Measurements from ENCODE around the gene HIVEP2.

HIVEP2 gene

GRCh38 chr6:142916881-142917280 is 28.1 kb downstream of the HIVEP2 start:
- H3K36me3 ChIP-seq (ENCODE audit: control insufficient read depth, insufficient read depth, low read length) = peaks cover 8% of the 10 kb centered on the region; the same call in 1 of the 2 replicates
- H3K4me3 ChIP-seq (ENCODE audit: low read depth, low read length) = no peak overlapping the region
- peaks cover 14% of the 10 kb centered on the region for H3K9me3 ChIP-seq (ENCODE audit: control insufficient read depth, insufficient read depth, low read depth, low read length)
- no peak overlapping the region for H3K9ac ChIP-seq (ENCODE audit: low read length)
- no peaks in the 10 kb centered on the region for H3K27me3 ChIP-seq (ENCODE audit: control insufficient read depth, insufficient read depth, low read length)
- peaks cover 5% of the 10 kb centered on the region; the same call in 1 of the 2 replicates for H3K4me1 ChIP-seq (ENCODE audit: control insufficient read depth, insufficient read depth, low read length)
- H3K27ac ChIP-seq (ENCODE audit: low read depth, low read length) = no peak overlapping the region

- H3K27me3 ChIP-seq (ENCODE audit: control insufficient read depth, insufficient read depth, low read length) = no peaks in the 10 kb centered on the region
- no peak overlapping the region for H3K27ac ChIP-seq (ENCODE audit: low read depth, low read length)
- H3K36me3 ChIP-seq (ENCODE audit: control insufficient read depth, insufficient read depth, low read length) = peaks cover 8% of the 10 kb centered on the region; the same call in 1 of the 2 replicates
- no peak overlapping the region for H3K9ac ChIP-seq (ENCODE audit: low read length)
- H3K4me1 ChIP-seq (ENCODE audit: control insufficient read depth, insufficient read depth, low read length) = peaks cover 16% of the 10 kb centered on the region; the same call in 1 of the 2 replicates
- H3K4me3 ChIP-seq (ENCODE audit: low read depth, low read length) = no peak overlapping the region
- H3K9me3 ChIP-seq (ENCODE audit: control insufficient read depth, insufficient read depth, low read depth, low read length) = peaks cover 14% of the 10 kb centered on the region
Observed at GRCh38 chr6:142914937-142915697, 29.9 kb downstream of the HIVEP2 start.

- H3K36me3 ChIP-seq (ENCODE audit: control insufficient read depth, insufficient read depth, low read length) = peaks cover 8% of the 10 kb centered on the region; the same call in 1 of the 2 replicates
- H3K4me3 ChIP-seq (ENCODE audit: low read depth, low read length) = no peak overlapping the region
- no peak overlapping the region for H3K9ac ChIP-seq (ENCODE audit: low read length)
- peaks cover 14% of the 10 kb centered on the region for H3K9me3 ChIP-seq (ENCODE audit: control insufficient read depth, insufficient read depth, low read depth, low read length)
- peaks cover 16% of the 10 kb centered on the region; the same call in 1 of the 2 replicates for H3K4me1 ChIP-seq (ENCODE audit: control insufficient read depth, insufficient read depth, low read length)
- H3K27me3 ChIP-seq (ENCODE audit: control insufficient read depth, insufficient read depth, low read length) = no peaks in the 10 kb centered on the region
- H3K27ac ChIP-seq (ENCODE audit: low read depth, low read length) = no peak overlapping the region
Observed at GRCh38 chr6:142914369-142914768, 30.6 kb downstream of the HIVEP2 start.

GRCh38 chr6:142913511-142914047 is 31.4 kb downstream of the HIVEP2 start:
- no peak overlapping the region for H3K27ac ChIP-seq (ENCODE audit: low read depth, low read length)
- H3K36me3 ChIP-seq (ENCODE audit: control insufficient read depth, insufficient read depth, low read length) = peaks cover 8% of the 10 kb centered on the region; the same call in 1 of the 2 replicates
- peaks cover 16% of the 10 kb centered on the region; the same call in 1 of the 2 replicates for H3K4me1 ChIP-seq (ENCODE audit: control insufficient read depth, insufficient read depth, low read length)
- peaks cover 14% of the 10 kb centered on the region for H3K9me3 ChIP-seq (ENCODE audit: control insufficient read depth, insufficient read depth, low read depth, low read length)
- no peak overlapping the region for H3K9ac ChIP-seq (ENCODE audit: low read length)
- H3K4me3 ChIP-seq (ENCODE audit: low read depth, low read length) = no peak overlapping the region
- no peaks in the 10 kb centered on the region for H3K27me3 ChIP-seq (ENCODE audit: control insufficient read depth, insufficient read depth, low read length)

GRCh38 chr6:142913036-142913510 is 31.9 kb downstream of the HIVEP2 start:
- H3K9me3 ChIP-seq (ENCODE audit: control insufficient read depth, insufficient read depth, low read depth, low read length) = peaks cover 14% of the 10 kb centered on the region
- peaks cover 8% of the 10 kb centered on the region; the same call in 1 of the 2 replicates for H3K36me3 ChIP-seq (ENCODE audit: control insufficient read depth, insufficient read depth, low read length)
- no peaks in the 10 kb centered on the region for H3K27me3 ChIP-seq (ENCODE audit: control insufficient read depth, insufficient read depth, low read length)
- H3K9ac ChIP-seq (ENCODE audit: low read length) = no peak overlapping the region
- peaks cover 16% of the 10 kb centered on the region; the same call in 1 of the 2 replicates for H3K4me1 ChIP-seq (ENCODE audit: control insufficient read depth, insufficient read depth, low read length)
- H3K4me3 ChIP-seq (ENCODE audit: low read depth, low read length) = no peak overlapping the region
- no peak overlapping the region for H3K27ac ChIP-seq (ENCODE audit: low read depth, low read length)

GRCh38 chr6:142912125-142912524 is 32.9 kb downstream of the HIVEP2 start:
- Histone ChIP-seq H3K27ac (ENCODE audit: low read depth, low read length) (no peak overlapping the region), H3K4me1 (ENCODE audit: control insufficient read depth, insufficient read depth, low read length) (peaks cover 20% of the 10 kb centered on the region; the same call in 1 of the 2 replicates), H3K36me3 (ENCODE audit: control insufficient read depth, insufficient read depth, low read length) (peaks cover 8% of the 10 kb centered on the region; the same call in 1 of the 2 replicates), H3K9ac (ENCODE audit: low read length) (no peak overlapping the region), H3K4me3 (ENCODE audit: low read depth, low read length) (peak overlapping the region; percentile 17; the same call in 1 of the 2 replicates), H3K27me3 (ENCODE audit: control insufficient read depth, insufficient read depth, low read length) (no peaks in the 10 kb centered on the region), H3K9me3 (ENCODE audit: control insufficient read depth, insufficient read depth, low read depth, low read length) (peaks cover 14% of the 10 kb centered on the region)

GRCh38 chr6:142911430-142911829 is 33.5 kb downstream of the HIVEP2 start:
- no peak overlapping the region for H3K4me3 ChIP-seq (ENCODE audit: low read depth, low read length)
- peaks cover 8% of the 10 kb centered on the region; the same call in 1 of the 2 replicates for H3K36me3 ChIP-seq (ENCODE audit: control insufficient read depth, insufficient read depth, low read length)
- peaks cover 20% of the 10 kb centered on the region; the same call in 1 of the 2 replicates for H3K4me1 ChIP-seq (ENCODE audit: control insufficient read depth, insufficient read depth, low read length)
- H3K27me3 ChIP-seq (ENCODE audit: control insufficient read depth, insufficient read depth, low read length) = no peaks in the 10 kb centered on the region
- H3K9ac ChIP-seq (ENCODE audit: low read length) = no peak overlapping the region
- peaks cover 14% of the 10 kb centered on the region for H3K9me3 ChIP-seq (ENCODE audit: control insufficient read depth, insufficient read depth, low read depth, low read length)
- H3K27ac ChIP-seq (ENCODE audit: low read depth, low read length) = no peak overlapping the region

- Histone ChIP-seq H3K36me3 (ENCODE audit: control insufficient read depth, insufficient read depth, low read length) (peaks cover 8% of the 10 kb centered on the region; the same call in 1 of the 2 replicates), H3K4me1 (ENCODE audit: control insufficient read depth, insufficient read depth, low read length) (peaks cover 20% of the 10 kb centered on the region; the same call in 1 of the 2 replicates), H3K27me3 (ENCODE audit: control insufficient read depth, insufficient read depth, low read length) (no peaks in the 10 kb centered on the region), H3K4me3 (ENCODE audit: low read depth, low read length) (no peak overlapping the region), H3K27ac (ENCODE audit: low read depth, low read length) (no peak overlapping the region), H3K9ac (ENCODE audit: low read length) (no peak overlapping the region), H3K9me3 (ENCODE audit: control insufficient read depth, insufficient read depth, low read depth, low read length) (peaks cover 14% of the 10 kb centered on the region)
Observed at GRCh38 chr6:142909686-142910085, 35.3 kb downstream of the HIVEP2 start.

GRCh38 chr6:142908235-142908634 is 36.7 kb downstream of the HIVEP2 start:
- Histone ChIP-seq H3K27ac (ENCODE audit: low read depth, low read length) (no peak overlapping the region), H3K9ac (ENCODE audit: low read length) (no peak overlapping the region), H3K27me3 (ENCODE audit: control insufficient read depth, insufficient read depth, low read length) (no peaks in the 10 kb centered on the region), H3K9me3 (ENCODE audit: control insufficient read depth, insufficient read depth, low read depth, low read length) (peaks cover 9% of the 10 kb centered on the region; the same call in 1 of the 2 replicates), H3K4me1 (ENCODE audit: control insufficient read depth, insufficient read depth, low read length) (peaks cover 20% of the 10 kb centered on the region; the same call in 1 of the 2 replicates), H3K4me3 (ENCODE audit: low read depth, low read length) (no peak overlapping the region), H3K36me3 (ENCODE audit: control insufficient read depth, insufficient read depth, low read length) (peaks cover 4% of the 10 kb centered on the region; the same call in 1 of the 2 replicates)

- H3K4me3 ChIP-seq (ENCODE audit: low read depth, low read length) = no peak overlapping the region
- H3K4me1 ChIP-seq (ENCODE audit: control insufficient read depth, insufficient read depth, low read length) = peaks cover 20% of the 10 kb centered on the region; the same call in 1 of the 2 replicates
- no peaks in the 10 kb centered on the region for H3K36me3 ChIP-seq (ENCODE audit: control insufficient read depth, insufficient read depth, low read length)
- H3K27me3 ChIP-seq (ENCODE audit: control insufficient read depth, insufficient read depth, low read length) = no peaks in the 10 kb centered on the region
- H3K9me3 ChIP-seq (ENCODE audit: control insufficient read depth, insufficient read depth, low read depth, low read length) = peaks cover 3% of the 10 kb centered on the region; the same call in 1 of the 2 replicates
- no peak overlapping the region for H3K9ac ChIP-seq (ENCODE audit: low read length)
- no peak overlapping the region for H3K27ac ChIP-seq (ENCODE audit: low read depth, low read length)
Observed at GRCh38 chr6:142907544-142907943, 37.4 kb downstream of the HIVEP2 start.

Measured in HUES6 (cell line).